Purkinje cell (primary cell): ENCODE measurements around the gene CALHM4. TPM values are rescaled to one million over a fixed set of nuclear protein-coding genes. Genes with fewer than 3 reads are reported as not detected.

Experiments
- polyA plus RNA-seq: library from polyadenylated mRNA; unstranded; fragments of >200 nt; fragmentation: Nextera tagmentation; gene quantifications from 2 replicates; pipeline ENCODE4 v1.2.1, GENCODE V29; 2014

Gene CALHM4
- polyA plus RNA-seq = not detected in 2 replicates

GRCh38 chr6:116553451-116553850 lies at the start of gene CALHM4:
CALHM4 (plus strand) TSS chr6:116553751; CDS start chr6:116553794, 43 bp downstream.

GRCh38 chr6:116511424-116512110 lies 42.0 kb upstream of the CALHM4 start, which contains the start of gene CALHM5:
CALHM5 (plus strand) TSS chr6:116511639; CDS start chr6:116511697, 58 bp downstream.

GRCh38 chr6:116545651-116546050 lies 7.9 kb upstream of the CALHM4 start, which contains the start of gene TRAPPC3L:
TRAPPC3L (minus strand) TSS chr6:116545684; CDS start chr6:116545514, 170 bp downstream.

GRCh38 chr6:116570856-116571682 lies 17.5 kb downstream of the CALHM4 start, which contains the start of gene RWDD1:
RWDD1 (plus strand) TSS chr6:116571504; CDS start chr6:116571583, 79 bp downstream.

Other genes starting within 250 kb of the CALHM4 start
- gene DSE, start 182.8 kb upstream of the CALHM4 start, polyA plus RNA-seq = 4.5 and 4.8 TPM in 2 replicates
- gene CALHM6, start 92.4 kb upstream of the CALHM4 start, polyA plus RNA-seq = 10.9 and 13.7 TPM in 2 replicates
- not detected in 2 replicates for gene CALHM5, start 42.1 kb upstream of the CALHM4 start, polyA plus RNA-seq
- 0.30 TPM in 1 of 2 replicates, not detected in the other for gene TRAPPC3L, start 8.1 kb upstream of the CALHM4 start, polyA plus RNA-seq
- 248 and 304 TPM in 2 replicates for gene RWDD1, start 17.8 kb downstream of the CALHM4 start, polyA plus RNA-seq
- gene RSPH4A, start 62.7 kb downstream of the CALHM4 start, polyA plus RNA-seq = 0.58 and 2.7 TPM in 2 replicates
- 9.9 and 16.7 TPM in 2 replicates for gene ZUP1, start 115.0 kb downstream of the CALHM4 start, polyA plus RNA-seq
- 46.3 and 49.7 TPM in 2 replicates for gene KPNA5, start 127.5 kb downstream of the CALHM4 start, polyA plus RNA-seq
- not detected in 2 replicates for gene FAM162B, start 212.0 kb downstream of the CALHM4 start, polyA plus RNA-seq